Uterus (tissue), 4 donors: Measurements from ENCODE around the gene SLC35F3. TPM values are rescaled to one million over a fixed set of nuclear protein-coding genes. Genes with fewer than 3 reads are reported as not detected.
"Not testable (repeated sequence)": the region's sequence is repeated elsewhere in the genome, so short reads cannot be mapped to it uniquely, and the experiment has no call there.

Experiments used
- DNase-seq, 2 donors: peaks; one replicate each; pipeline ENCODE4 v3.0.0-alpha.2; 2019 to 2020
- H3K27ac ChIP-seq, 2 donors: fragments of 200-600 bp; sonication (generic); 1 replicate in 1 of 2; 2 replicates in 1 of 2; pipeline ENCODE4 v1.5.1; 2016 to 2018
- H3K27me3 ChIP-seq, 2 donors: fragments of 200-600 bp; sonication (generic); one replicate each; pipeline ENCODE4 v1.5.1; 2018 to 2019; ENCODE audit warnings: control low read depth in 1 of 2
- H3K36me3 ChIP-seq, 2 donors: fragments of 200-600 bp; sonication (generic); one replicate each; pipeline ENCODE4 v1.5.1; 2019; ENCODE audit warnings: control low read depth in 1 of 2
- H3K4me1 ChIP-seq, 2 donors: fragments of 200-600 bp; sonication (generic); one replicate each; pipeline ENCODE4 v1.5.1; 2018 to 2019; ENCODE audit warnings: control low read depth in 1 of 2
- H3K4me3 ChIP-seq, 2 donors: fragments of 200-600 bp; sonication (generic); 1 replicate in 1 of 2; 2 replicates in 1 of 2; pipeline ENCODE4 v1.5.1; 2018 to 2019; ENCODE audit warnings: mild to moderate bottlenecking in 1 of 2
- H3K9me3 ChIP-seq, 2 donors: fragments of 200-600 bp; sonication (generic); one replicate each; pipeline ENCODE4 v1.5.1; 2019; ENCODE audit warnings: control low read depth in 1 of 2
- CTCF ChIP-seq, 4 experiments: fragments of 200-600 bp in 2 of 4; fragments of 450-650 bp in 2 of 4; sonication (generic) in 2 of 4; IDR thresholded peaks; one replicate each; pipeline ENCODE4 v1.5.1; 2016 to 2019; ENCODE audit warnings: antibody characterized with exemption in 4 of 4, mild to moderate bottlenecking in 2 of 4, moderate library complexity in 1 of 4
- POLR2A ChIP-seq, 2 donors: fragments of 450-650 bp; IDR thresholded peaks; one replicate each; pipeline ENCODE4 v1.6.1; 2016; ENCODE audit warnings: antibody characterized with exemption in 2 of 2, mild to moderate bottlenecking in 1 of 2, moderate library complexity in 1 of 2
- intact Hi-C: fragments of 100-400 bp; cut with DNase I; formaldehyde crosslinking; loops from one replicate; pipeline ENCODE4 v1.15.1; 2023; ENCODE audit warnings: low total_unique reads
- total RNA-seq, 4 donors: library from RNA; depleted of rRNA in 3 of 4; stranded (reverse); fragments of >200 nt in 3 of 4; gene quantifications; one replicate each; pipeline versions ENCODE4 v1.1.0 to v1.2.4, GENCODE V29; 2014 to 2023
- donor health status: DM: yes; HTN: yes; CAD: no.

The SLC35F3 gene
- total RNA-seq, 4 donors from 2014 or later, result 0.24 to 0.62 (median 0.26) TPM; not detected in 1

- intact Hi-C loops, result no loop called here
- TF ChIP-seq CTCF (IDR thresholded peaks at IDR 0.05), result no peak
- TF ChIP-seq POLR2A (IDR thresholded peaks at IDR 0.05), result no peak
- H3K4me1 ChIP-seq, result no peaks in the 10 kb centered on the region
- no peaks in the 10 kb centered on the region for H3K27me3 ChIP-seq
- no peak overlapping the region for H3K4me3 ChIP-seq
- H3K9me3 ChIP-seq, result no peaks in the 10 kb centered on the region
- no peaks in the 10 kb centered on the region for H3K36me3 ChIP-seq
- DNase-seq, result no peak
- no peak overlapping the region for H3K27ac ChIP-seq
These were observed 393.2 kb downstream of the SLC35F3 start for GRCh38 chr1:234297668-234298067.

- H3K4me1 ChIP-seq, result no peaks in the 10 kb centered on the region
- no peak for DNase-seq
- TF ChIP-seq CTCF (IDR thresholded peaks at IDR 0.05) (no peak), POLR2A (IDR thresholded peaks at IDR 0.05) (no peak)
- H3K4me3 ChIP-seq, result no peak overlapping the region
- no peaks in the 10 kb centered on the region for H3K27me3 ChIP-seq
- H3K36me3 ChIP-seq, result no peaks in the 10 kb centered on the region
- no peak overlapping the region for H3K27ac ChIP-seq
- H3K9me3 ChIP-seq, result no peaks in the 10 kb centered on the region
- intact Hi-C loops, result no loop called here
These were observed 395.6 kb downstream of the SLC35F3 start for GRCh38 chr1:234300096-234300495.

GRCh38 chr1:234301663-234302062, 397.2 kb downstream of the SLC35F3 start:
- intact Hi-C loops, H3K4me1 ChIP-seq, H3K27me3 ChIP-seq, H3K9me3 ChIP-seq, H3K36me3 ChIP-seq, H3K27ac ChIP-seq, H3K4me3 ChIP-seq, DNase-seq: not testable (repeated sequence)

- H3K4me3 ChIP-seq, result no peak overlapping the region
- H3K4me1 ChIP-seq, result no peaks in the 10 kb centered on the region
- no peaks in the 10 kb centered on the region for H3K36me3 ChIP-seq
- H3K27ac ChIP-seq, result no peak overlapping the region
- no peak for TF ChIP-seq CTCF (IDR thresholded peaks at IDR 0.05)
- no peak for TF ChIP-seq POLR2A (IDR thresholded peaks at IDR 0.05)
- H3K27me3 ChIP-seq, result no peaks in the 10 kb centered on the region
- no peak for DNase-seq
- no peaks in the 10 kb centered on the region for H3K9me3 ChIP-seq
- intact Hi-C loops, result no loop called here
These were observed 398.0 kb downstream of the SLC35F3 start for GRCh38 chr1:234302354-234302962.

GRCh38 chr1:234303231-234303630, 398.8 kb downstream of the SLC35F3 start:
- H3K9me3 ChIP-seq, result no peaks in the 10 kb centered on the region
- no peak overlapping the region for H3K4me3 ChIP-seq
- no peaks in the 10 kb centered on the region for H3K4me1 ChIP-seq
- intact Hi-C loops, result no loop called here
- no peak for DNase-seq
- TF ChIP-seq CTCF (IDR thresholded peaks at IDR 0.05) (no peak), POLR2A (IDR thresholded peaks at IDR 0.05) (no peak)
- H3K27me3 ChIP-seq, result no peaks in the 10 kb centered on the region
- H3K36me3 ChIP-seq, result no peaks in the 10 kb centered on the region
- no peak overlapping the region for H3K27ac ChIP-seq

GRCh38 chr1:234307726-234308125, 403.2 kb downstream of the SLC35F3 start:
- no peaks in the 10 kb centered on the region for H3K36me3 ChIP-seq
- TF ChIP-seq CTCF (IDR thresholded peaks at IDR 0.05), result no peak
- TF ChIP-seq POLR2A (IDR thresholded peaks at IDR 0.05), result no peak
- intact Hi-C loops, result no loop called here
- no peak overlapping the region for H3K27ac ChIP-seq
- no peak for DNase-seq
- no peaks in the 10 kb centered on the region for H3K27me3 ChIP-seq
- no peaks in the 10 kb centered on the region for H3K4me1 ChIP-seq
- H3K9me3 ChIP-seq, result no peaks in the 10 kb centered on the region
- no peak overlapping the region for H3K4me3 ChIP-seq
